Measurements from ENCODE around the gene PRR33. TPM values are rescaled to one million over a fixed set of nuclear protein-coding genes. Genes with fewer than 3 reads are reported as not detected.
A peak's percentile ranks its signal among the peaks of the same experiment; 100 is the strongest.

PRR33 gene
- total and polyA plus RNA-seq, 10 of the 15 experiments (the other 5 are each of a cell fraction or from before 2014, with no cell fraction given), result 0.02 to 1.0 (median 0.38) TPM; not detected in 6

DNA sequence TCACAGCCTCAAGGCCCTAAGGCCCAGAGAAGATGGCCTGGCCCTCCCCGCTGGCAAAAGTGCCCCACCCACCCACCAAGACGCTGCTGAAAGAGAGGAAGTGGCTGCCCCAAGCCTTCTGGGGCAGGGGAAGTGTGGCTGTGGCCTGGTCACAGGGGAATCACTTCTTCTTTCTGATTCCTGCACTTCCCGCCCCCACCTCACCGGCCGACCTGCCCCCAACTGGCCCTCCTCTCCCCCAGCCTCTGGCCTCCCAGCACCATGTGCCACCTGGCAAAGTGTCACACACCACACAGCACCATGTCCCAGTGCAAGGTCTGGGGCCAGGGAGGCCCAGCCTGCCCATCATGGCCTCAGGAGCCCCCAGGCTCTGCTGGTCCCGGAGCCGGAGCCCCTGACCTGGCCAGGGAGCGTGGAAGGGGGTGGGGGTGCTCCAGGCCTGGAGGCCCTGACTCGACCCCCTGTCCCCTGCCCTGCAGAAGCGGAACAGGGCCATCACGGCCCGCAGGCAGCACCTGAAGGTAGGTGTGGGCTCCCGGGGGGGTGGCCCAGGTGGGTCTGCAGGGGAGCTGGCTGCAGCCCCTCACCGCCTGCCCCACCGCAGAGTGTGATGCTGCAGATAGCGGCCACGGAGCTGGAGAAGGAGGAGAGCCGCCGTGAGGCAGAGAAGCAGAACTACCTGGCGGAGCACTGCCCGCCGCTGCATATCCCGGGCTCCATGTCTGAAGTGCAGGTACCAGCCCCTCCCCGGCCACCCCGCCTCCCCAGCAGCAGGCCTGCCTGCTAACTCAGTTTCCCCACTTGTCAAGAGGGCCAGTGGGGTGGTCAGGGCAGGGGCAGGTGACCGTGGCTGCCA lies 51.5 kb downstream of the PRR33 start (continued):
- TF ChIP-seq, protein P1, sequence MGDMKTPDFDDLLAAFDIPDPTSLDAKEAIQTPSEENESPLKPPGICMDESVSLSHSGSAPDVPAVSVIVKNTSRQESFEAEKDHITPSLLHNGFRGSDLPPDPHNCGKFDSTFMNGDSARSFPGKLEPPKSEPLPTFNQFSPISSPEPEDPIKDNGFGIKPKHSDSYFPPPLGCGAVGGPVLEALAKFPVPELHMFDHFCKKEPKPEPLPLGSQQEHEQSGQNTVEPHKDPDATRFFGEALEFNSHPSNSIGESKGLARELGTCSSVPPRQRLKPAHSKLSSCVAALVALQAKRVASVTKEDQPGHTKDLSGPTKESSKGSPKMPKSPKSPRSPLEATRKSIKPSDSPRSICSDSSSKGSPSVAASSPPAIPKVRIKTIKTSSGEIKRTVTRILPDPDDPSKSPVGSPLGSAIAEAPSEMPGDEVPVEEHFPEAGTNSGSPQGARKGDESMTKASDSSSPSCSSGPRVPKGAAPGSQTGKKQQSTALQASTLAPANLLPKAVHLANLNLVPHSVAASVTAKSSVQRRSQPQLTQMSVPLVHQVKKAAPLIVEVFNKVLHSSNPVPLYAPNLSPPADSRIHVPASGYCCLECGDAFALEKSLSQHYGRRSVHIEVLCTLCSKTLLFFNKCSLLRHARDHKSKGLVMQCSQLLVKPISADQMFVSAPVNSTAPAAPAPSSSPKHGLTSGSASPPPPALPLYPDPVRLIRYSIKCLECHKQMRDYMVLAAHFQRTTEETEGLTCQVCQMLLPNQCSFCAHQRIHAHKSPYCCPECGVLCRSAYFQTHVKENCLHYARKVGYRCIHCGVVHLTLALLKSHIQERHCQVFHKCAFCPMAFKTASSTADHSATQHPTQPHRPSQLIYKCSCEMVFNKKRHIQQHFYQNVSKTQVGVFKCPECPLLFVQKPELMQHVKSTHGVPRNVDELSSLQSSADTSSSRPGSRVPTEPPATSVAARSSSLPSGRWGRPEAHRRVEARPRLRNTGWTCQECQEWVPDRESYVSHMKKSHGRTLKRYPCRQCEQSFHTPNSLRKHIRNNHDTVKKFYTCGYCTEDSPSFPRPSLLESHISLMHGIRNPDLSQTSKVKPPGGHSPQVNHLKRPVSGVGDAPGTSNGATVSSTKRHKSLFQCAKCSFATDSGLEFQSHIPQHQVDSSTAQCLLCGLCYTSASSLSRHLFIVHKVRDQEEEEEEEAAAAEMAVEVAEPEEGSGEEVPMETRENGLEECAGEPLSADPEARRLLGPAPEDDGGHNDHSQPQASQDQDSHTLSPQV (IDR thresholded peaks at IDR 0.05), result no peak
- TF ChIP-seq KAT2A (conservative IDR thresholded peaks at IDR 0.05; ENCODE audit: control insufficient read depth, low read depth, low read length), result no peak
- TF ChIP-seq IRF4 (IDR thresholded peaks at IDR 0.05; ENCODE audit: low read depth, low read length), result 0 out of 2 replicates have a peak, but pooled peaks have one; percentile 35
- no peak for TF ChIP-seq EZH2 (IDR thresholded peaks at IDR 0.05; ENCODE audit: borderline replicate concordance, control insufficient read depth, low read depth, low read length)
- TF ChIP-seq BMI1 (IDR thresholded peaks at IDR 0.05; ENCODE audit: borderline replicate concordance), result no peak
- TF ChIP-seq TCF7 (IDR thresholded peaks at IDR 0.05; ENCODE audit: borderline replicate concordance), result no peak
- TF ChIP-seq, protein P2, sequence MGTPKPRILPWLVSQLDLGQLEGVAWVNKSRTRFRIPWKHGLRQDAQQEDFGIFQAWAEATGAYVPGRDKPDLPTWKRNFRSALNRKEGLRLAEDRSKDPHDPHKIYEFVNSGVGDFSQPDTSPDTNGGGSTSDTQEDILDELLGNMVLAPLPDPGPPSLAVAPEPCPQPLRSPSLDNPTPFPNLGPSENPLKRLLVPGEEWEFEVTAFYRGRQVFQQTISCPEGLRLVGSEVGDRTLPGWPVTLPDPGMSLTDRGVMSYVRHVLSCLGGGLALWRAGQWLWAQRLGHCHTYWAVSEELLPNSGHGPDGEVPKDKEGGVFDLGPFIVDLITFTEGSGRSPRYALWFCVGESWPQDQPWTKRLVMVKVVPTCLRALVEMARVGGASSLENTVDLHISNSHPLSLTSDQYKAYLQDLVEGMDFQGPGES (IDR thresholded peaks at IDR 0.05), result no peak
- TF ChIP-seq ZNF217 (IDR thresholded peaks at IDR 0.05), result no peak
- peak; percentile 40 to 46; a peak in 3 of 4 replicates for TF ChIP-seq IKZF2 (IDR thresholded peaks at IDR 0.05)
- no peak for TF ChIP-seq STAT3 (IDR thresholded peaks at IDR 0.05; ENCODE audit: low read depth, low read length)
- no peak; the same call in 1 of the 2 replicates for TF ChIP-seq BCL11A (IDR thresholded peaks at IDR 0.05; ENCODE audit: low read depth, low read length)
- TF ChIP-seq CTCF (IDR thresholded peaks at IDR 0.05 in 2 of 3, conservative IDR thresholded peaks at IDR 0.05 in 1 of 3; ENCODE audit: control insufficient read depth in 2 of 3, extremely low read depth in 1 of 3, insufficient read depth in 1 of 3, low read depth in 3 of 3, low read length in 3 of 3), result no peak
- TF ChIP-seq ZNF274 (IDR thresholded peaks at IDR 0.05; ENCODE audit: insufficient read depth, insufficient read length), result no peak
- no peak for TF ChIP-seq SMAD5 (IDR thresholded peaks at IDR 0.05; ENCODE audit: low read depth)
- 0 out of 2 replicates have a peak, but pooled peaks have one; percentile 37 for TF ChIP-seq TCF12 (IDR thresholded peaks at IDR 0.05; ENCODE audit: low read depth, low read length)
- no peak for TF ChIP-seq HDAC6 (IDR thresholded peaks at IDR 0.05; ENCODE audit: unreplicated experiment)
- TF ChIP-seq CREM (IDR thresholded peaks at IDR 0.05; ENCODE audit: low read depth), result 0 out of 2 replicates have a peak, but pooled peaks have one; percentile 10
- TF ChIP-seq ZNF384 (IDR thresholded peaks at IDR 0.05; ENCODE audit: borderline replicate concordance, low read depth, low read length), result no peak; the same call in 1 of the 2 replicates
- no peak for TF ChIP-seq ZBED1 (IDR thresholded peaks at IDR 0.05; ENCODE audit: borderline replicate concordance)
- TF ChIP-seq MYB (IDR thresholded peaks at IDR 0.05; ENCODE audit: borderline replicate concordance, low read depth, low read length), result no peak
